ENCODE results near the gene CRADD.
"Not testable (repeated sequence)": the region's sequence is repeated elsewhere in the genome, so short reads cannot be mapped to it uniquely, and the experiment has no call there.

Gene CRADD

DNA sequence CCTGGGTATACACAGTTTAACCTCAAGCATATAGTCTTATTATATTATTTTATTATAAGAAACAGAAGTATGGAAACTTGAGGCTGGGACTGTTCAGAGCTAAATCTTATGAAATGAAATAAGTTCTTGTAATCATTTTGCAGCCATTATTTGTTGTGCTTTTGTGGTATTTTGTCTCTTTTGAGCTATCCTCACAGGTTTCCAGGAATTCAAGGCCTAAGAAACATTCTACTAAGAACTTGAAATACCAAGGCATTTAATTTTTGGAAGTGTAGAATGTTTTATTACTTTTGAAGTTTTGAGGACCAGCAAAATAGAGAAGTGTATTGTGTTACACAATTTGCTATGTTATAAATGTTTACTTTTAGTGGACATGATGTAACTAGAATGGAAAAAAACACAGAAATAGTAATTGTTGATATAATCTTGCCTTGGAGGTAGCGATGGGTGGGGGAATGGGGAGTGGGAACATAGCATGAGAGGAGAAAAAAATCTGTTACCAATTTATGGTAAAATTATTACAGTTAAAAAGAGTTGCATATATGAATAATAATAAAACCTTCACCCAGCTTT, 81.7 kb downstream of the CRADD start:
- DNase-seq (ENCODE audit: low read depth in 2 of 2): no peak

DNA sequence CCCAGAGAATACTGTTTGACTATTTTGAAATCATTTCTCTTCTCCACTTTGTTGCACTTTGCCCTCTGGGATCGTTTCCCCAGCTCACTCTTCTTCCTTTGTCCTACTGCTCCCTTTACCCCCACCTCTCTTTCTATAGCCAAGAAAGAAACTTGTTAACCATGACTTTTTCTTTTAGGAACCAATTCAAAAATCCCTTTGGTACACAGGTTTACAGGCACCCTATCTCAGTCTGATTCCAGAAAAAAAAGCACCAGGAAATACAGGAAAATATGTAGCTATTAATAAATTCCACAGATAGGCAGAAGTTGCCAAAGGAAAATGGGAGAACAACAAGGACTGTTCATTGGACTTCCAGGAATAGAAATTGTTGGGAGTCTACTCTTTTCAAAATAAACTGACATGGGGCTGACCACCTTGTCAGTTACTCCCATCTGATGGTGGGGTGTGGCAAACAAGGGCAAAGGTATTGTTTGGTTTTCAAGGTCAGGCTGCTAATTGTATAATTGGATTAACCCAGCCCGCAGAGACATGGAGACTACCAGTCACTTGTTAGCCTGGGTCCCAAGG, 82.4 kb downstream of the CRADD start:
- DNase-seq (ENCODE audit: low read depth in 2 of 2): no peak

DNA sequence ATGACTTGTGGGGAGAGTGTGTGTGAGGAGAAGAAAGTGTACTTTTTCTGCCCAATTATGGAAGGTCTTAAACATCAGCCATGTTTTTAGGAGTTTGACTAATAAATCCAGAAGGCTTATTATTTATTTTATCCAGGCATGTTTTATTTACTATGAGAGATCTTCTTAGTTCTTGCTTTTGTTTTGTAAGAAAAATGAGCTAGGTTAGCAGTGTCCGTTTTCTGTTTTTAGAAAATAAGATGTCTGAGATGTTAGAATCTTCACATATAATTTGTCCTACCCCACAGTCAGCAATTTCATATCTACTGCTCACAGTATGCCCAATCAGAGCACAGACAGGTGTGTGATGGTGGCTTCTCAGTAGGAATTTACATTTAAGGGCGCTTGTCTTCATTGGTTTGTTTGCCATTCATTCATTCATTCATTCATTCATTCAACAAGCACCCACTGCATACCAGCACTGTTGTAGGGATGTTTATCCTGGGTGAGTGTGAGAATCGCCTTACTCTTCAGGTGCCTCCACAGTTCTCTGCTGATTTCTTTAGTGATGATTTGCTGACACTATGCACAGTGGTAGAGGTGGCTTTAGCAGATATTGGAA, 83.2 kb downstream of the CRADD start:
- no peak for DNase-seq (ENCODE audit: low read depth in 2 of 2)

DNA sequence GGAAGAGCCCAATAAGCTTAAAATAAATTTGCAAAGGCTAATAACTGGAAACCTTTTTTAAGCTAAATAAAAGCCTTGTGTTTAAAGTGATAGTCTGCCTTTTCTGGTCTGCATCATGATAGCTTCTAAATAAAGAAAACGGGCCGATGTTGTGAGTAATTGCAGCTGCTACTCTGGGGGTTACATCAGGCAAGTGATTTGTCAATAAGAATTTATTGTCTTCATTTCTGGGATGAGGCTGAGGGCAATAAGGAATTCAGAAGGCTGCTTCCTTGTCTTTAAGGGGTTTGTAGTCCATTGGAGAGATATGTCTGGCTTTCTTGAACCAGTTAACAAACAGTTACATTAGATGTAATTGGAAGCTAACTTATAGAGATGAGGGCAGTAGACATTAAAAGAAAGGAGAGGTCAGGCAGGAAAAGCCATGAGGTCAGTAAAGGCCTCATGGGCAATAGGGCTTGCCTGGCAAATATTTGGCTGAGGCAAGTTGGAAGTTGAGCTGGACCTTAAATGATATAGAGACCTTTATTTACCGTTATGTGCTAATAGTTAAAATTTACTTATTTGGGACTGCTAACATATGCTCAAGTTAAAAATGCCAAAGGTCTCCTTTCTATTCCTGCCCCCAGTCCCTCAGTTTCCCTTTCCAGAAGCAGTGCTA, 85.0 kb downstream of the CRADD start:
- no peak for DNase-seq (ENCODE audit: low read depth in 2 of 2)

DNA sequence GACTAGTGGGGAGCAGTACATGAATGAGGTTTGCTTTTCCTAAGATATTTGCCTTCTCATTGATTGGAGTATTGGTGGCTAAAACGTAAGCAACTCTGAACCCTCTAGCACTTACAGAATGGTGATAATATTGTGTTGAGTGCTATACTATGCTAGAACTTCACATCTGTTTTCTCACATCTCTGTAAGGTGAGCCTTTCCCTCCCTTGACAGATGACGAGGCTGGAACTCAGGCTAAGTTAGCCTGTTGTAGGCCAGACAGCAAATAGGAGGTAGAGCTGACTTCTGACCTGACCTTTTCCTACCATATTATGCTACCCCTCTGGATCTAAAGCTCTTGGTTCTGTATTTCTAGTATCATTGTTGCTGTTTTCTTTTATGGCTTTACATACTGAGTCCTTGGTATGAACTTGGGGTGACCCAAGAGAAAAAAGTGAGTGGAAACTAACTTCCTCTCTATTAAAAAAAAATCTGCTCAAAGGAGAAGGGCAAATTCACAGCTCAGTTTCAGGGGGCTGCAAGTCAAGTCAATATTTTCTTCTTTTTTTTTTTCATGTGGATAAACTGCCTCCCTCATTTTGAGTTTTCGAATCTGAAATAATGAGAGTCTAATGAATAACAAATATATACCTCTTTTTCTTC, 85.9 kb downstream of the CRADD start:
- no peak for DNase-seq (ENCODE audit: low read depth in 2 of 2)

DNA sequence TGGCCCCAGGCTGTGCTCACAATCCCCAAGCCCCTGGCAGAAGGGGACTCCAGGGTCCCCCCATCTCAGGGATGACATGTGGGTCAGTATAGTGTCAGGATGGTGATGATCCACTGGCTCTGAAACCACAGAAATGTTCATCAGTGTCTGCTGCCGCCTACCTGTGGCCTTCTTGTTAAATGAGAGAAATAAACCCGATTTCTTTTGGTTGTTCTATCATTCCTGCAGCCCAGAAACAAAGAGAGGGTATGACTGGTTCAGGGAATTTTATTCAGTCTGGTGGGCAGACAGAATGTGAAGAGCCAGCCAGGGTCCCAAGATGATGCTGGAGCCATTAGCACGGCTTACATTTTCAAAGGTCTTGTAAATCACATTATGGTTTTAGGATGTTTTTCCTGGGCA, 86.6 kb downstream of the CRADD start:
- no peak for DNase-seq (ENCODE audit: low read depth in 2 of 2)

DNA sequence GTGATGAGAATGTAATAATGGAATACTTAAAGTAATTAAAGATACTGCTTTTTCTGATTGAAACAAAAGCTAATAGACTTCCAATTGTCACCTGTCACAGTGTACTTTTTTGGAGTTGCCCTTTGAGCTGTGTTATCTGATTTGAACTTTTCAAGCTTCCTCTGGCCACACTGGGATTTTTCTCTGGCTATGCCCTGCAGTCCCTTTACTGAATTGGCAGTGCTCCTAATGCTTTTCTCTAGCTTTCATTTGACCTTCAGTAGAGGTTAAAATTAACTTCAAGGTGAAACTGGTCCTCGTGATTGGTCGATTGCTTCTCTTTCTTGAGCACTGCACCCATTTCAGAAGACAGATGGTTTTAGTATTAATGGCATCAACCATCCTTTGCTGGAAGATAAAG, 89.2 kb downstream of the CRADD start:
- no peak for DNase-seq (ENCODE audit: low read depth in 2 of 2)

DNA sequence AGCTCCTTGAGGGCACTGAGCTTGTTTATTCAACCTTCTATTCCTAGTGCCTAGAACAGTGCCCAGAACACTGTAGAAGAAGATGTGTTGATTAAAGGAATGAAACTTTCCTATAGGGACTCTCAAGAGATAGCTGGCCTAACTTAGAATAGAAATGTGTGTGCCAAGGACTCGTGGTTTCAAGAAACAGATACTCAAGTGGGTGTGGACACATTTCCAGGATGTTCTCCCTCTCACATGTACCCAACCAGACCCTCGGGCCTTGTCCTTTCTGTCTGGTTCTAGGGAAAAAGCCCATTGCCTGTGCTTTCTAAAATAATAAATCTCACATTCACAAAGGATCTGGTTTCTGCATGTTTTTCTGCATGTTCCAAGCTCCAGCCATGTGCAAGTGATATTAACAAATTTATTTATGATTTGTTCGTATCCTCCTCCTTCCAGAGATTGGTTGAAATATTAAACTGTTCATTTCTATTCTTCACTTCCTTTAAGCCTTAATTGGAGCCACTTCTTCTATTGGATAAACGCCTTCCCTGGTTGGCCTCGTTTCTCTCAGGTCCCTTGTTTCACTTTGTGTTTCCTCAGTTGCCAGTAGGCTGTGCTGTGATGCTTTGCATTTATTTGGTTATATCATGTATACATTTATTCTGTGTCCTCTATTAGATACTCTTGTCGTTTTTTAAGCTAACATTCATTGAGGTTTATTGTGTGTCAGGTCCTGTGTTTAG, 89.8 kb downstream of the CRADD start:
- DNase-seq (ENCODE audit: low read depth in 2 of 2): no peak

DNA sequence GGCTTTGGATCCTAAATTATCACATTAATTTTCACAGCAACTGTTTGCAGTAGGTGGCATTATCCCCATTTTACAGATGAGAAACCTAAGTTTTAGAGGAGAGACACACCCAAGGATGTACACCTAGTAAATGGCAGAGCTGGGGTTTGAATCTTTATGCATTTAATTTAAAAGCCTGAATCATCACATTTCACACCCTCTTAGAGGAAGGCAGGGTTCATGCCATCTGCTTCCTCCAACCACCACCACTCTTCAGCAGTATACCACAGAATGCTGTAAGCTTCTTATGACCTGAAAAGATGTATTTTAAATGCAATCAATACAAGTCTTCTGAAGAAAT, 90.3 kb downstream of the CRADD start:
- DNase-seq (ENCODE audit: low read depth in 2 of 2): no peak

DNA sequence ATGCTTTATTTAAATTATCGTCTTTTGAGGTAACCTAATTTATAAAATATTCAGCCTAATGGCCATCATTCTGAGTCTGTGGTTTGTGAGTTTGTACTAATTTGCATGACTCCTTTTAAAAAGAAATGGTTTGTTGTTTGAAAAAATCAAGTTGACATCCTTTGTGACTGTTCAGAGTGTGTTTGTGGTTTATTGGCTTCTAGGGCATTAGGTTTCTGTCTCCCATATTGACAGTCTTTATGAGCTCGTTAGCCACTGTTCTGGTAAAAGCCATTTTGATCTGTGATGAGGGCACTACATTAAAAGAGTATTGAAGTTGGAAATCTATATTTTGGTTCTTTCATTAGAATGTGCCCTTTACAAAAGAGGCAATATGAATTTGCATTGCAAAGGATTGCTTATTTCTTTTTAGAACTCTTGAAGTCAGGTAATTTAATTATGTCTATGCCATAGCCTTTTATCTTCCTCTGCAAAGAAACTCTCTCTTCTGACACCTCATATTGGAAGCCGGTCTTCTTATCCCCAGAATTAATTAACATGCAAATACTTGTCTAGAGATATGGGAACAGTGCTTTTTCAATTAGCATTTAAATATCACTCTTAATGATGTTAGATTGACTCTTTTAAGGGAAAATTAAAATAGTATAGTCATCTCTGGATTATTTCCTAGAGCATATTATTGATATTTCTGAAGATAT, 95.0 kb downstream of the CRADD start:
- DNase-seq (ENCODE audit: low read depth in 2 of 2): no peak

DNA sequence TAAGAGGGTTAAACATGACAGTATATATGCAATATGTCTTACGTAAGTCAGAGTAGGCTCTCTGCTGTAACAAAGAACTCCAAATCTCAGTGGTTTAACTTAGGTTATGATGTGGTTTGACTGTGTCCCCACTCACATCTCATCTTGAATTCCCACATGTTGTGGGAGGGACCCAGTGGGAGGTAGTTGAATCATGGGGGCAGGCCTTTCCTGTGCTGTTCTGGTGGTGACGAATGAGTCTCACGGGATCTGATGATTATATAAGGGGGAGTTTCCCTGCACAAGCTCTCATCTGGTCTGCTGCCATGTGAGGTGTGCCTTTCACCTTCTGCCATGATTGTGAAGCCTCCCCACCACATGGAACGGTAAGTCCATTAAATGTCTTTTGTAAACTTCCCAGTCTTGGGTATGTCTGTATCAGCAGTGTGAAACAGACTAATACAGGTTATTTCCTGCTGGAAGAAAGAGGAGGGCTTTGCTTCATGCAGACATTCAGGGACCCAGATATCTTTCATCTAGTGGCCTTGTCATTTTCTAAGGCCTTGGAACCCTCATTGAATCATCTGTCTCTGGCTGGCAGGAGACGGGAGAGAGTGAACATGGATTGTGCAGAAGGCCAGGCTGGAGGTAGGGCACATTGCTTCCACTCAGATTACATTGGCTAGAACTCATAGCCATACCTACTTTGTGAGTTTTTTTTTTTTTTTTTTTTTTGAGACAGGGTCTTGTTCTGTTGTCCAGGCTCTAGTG, 96.1 kb downstream of the CRADD start:
- DNase-seq (ENCODE audit: low read depth in 2 of 2): peak in 1 of 2 donors; percentile 20

DNA sequence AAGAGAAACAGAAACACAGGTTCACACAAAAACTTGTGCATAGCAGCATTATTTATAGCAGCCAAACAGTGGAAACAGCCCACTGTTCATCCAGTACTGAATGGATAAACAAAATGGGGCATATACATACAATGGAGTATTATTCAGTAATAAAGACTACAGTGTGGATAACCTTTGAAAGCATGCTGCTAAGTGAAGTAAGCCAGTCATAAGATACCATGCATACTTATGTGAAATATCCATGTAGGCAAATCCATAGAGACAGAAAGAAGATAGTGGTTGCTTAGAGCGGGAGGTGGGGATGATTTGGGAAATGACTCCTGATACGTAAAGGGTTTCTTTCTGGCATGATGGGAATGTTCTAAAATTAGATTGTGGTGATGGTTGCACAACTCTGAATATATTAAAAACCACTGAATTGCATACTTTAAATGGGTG, 99.4 kb downstream of the CRADD start:
- DNase-seq (ENCODE audit: low read depth in 2 of 2): no peak

DNA sequence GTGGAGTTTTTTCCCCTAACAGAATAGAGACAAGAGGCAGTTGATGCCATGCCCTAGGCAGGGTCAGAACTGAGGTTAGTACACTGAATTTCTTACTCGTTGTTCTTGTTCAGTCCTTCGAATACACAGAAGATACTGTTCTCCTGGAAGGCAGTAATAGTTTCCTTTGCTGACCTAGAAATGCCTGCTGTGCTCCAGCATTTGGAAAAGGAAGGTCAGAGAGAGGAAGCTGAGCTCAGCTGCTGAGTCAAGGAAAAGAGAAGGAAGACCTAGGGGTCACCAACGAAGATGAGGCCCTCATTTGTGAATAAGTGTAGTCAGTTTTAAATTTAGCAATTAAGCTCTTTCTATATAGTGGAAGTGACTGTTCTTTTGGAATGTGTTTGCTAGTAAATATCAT, 100.1 kb downstream of the CRADD start:
- DNase-seq (ENCODE audit: low read depth in 2 of 2): no peak

DNA sequence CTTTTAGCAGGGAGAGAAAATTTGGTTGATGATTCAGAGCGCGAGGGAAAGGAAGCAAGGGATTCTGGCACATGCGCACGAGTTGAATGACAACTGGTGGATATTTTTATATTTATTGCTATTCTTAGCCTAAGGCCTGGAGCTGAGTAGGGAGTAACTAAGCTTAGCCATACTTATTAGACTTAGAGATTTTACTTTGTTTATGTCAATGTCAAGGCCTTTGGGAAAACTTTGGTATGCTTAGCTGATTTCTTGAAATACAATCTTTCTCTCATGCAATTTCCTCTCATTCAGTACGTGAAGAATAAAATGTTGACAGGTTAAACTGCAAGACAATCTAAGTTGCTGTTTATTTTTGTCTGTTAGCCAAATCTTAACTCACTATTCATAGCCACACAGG, 101.1 kb downstream of the CRADD start:
- no peak for DNase-seq (ENCODE audit: low read depth in 2 of 2)

DNA sequence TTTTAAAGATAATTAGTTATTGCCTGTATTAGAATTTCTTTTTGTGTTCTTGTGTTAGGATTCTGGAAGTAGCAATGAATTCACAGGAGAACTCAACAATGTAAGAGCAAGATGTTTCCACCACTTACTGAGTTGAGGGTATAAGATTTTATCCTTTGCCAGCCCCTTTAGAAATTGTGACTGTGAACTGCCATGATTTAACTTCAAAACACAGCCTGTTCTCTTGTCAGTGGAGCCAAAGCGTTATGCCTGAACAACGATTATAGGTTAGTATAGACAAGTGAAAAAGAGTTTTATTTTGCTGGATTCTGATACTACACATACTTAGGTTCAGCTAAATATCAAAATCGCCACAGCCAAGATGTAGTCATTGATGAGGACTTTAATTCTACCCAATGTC, 101.6 kb downstream of the CRADD start:
- no peak for DNase-seq (ENCODE audit: low read depth in 2 of 2)

DNA sequence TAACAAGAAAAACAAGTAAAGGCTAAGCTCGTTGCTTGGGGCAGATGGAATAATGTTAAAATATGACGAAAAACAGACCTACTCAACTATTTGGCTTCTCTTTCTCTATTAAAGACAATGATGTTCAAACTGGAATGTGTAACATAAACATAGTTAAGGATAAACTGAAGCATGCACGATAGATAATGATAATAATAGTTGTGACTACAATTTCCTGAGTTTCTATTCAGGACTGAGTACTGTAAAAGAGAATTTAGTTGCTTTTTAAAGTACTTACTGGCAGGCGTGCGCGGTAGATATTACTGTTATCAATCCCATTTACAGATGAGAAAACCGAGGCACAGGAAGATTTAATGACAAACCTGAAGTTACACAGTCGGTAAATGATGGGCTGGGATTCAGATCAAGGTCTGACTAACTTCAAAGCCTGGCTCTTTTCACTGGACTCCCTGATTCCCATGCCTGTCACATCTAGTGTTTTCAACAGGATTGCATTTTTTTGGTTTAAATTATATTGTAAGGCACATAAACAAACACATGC, 103.0 kb downstream of the CRADD start:
- DNase-seq (ENCODE audit: low read depth in 2 of 2): no peak

DNA sequence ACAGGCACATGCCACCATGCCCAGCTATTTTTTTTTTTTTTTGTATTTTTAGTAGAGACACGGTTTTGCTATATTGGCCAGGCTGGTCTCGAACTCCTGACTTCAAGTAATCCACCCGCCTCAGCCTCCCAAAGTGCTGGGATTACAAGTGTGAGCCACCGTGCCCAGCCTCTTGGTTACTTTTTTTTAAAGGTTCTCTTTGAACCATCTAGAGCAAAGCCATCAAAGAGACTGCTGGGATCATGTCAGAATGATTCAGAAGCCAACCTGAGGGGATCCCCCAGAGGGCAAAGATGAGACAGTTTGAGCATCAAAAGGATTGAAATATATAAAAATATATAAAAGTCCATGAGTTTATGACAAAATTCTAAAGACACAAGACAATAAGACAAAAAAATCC, 103.7 kb downstream of the CRADD start:
- not testable (repeated sequence) for DNase-seq (ENCODE audit: low read depth in 2 of 2)

DNA sequence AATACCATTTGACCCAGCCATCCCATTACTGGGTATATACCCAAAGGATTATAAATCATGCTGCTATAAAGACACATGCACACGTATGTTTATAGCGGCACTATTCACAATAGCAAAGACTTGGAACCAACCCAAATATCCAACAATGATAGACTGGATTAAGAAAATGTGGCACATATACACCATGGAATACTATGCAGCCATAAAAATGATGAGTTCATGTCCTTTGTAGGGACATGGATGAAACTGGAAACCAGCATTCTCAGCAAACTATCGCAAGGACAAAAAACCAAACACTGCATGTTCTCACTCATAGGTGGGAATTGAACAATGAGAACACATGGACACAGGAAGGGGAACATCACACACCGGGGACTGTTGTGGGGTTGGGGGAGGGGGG, 104.8 kb downstream of the CRADD start:
- DNase-seq (ENCODE audit: low read depth in 2 of 2): not testable (repeated sequence)

DNA sequence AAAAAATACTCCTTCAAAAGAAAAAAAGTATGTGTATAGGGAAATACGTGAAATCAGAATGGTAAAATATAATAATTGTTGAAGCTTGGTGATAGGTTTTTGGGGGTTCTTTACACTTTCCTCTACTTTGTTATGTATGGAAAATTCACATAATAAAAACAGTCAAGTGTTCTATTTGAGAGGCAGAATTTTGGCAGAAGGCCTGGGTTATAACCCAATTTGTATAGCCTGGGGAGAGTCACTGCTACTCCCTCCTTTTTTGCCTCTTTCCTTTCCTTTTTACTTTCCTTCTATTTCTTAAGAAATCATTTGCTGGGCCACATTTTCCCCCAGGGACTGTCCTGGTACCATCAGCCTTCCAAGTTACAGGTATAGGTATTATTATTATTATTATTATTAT, 105.7 kb downstream of the CRADD start:
- DNase-seq (ENCODE audit: low read depth in 2 of 2): no peak

DNA sequence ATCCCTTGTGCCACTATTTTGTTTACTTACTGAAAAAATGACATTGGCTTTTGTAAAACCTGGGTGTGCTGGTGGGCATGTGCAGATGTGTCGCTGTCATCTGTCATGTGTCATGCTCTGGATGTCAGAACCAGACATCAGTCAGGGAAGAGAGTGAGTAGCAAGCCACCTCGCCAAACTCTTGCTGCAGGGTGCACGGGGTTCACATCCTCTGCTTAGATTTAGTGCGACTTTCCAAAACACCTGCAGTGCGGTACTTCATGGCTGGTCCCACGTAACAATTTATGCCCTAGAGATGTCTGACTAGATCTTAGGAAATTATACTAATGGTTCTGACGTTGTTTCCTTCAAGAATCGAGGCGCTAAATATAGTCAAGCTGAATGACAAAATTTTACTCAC, 106.7 kb downstream of the CRADD start:
- peak in 1 of 2 donors; percentile 18 for DNase-seq (ENCODE audit: low read depth in 2 of 2)
